IPS-15b (cell line): Measurements from ENCODE around the gene GRAMD1A.
"Not testable (repeated sequence)": the region's sequence is repeated elsewhere in the genome, so short reads cannot be mapped to it uniquely, and the experiment has no call there.

Experiments
- H3K27me3 ChIP-seq: one replicate; pipeline ENCODE4 v1.6.1; 2013; ENCODE audit warnings: low read length; ENCODE audit not compliant: control insufficient read depth, insufficient read depth
- H3K36me3 ChIP-seq: one replicate; pipeline ENCODE4 v1.6.1; 2013; ENCODE audit warnings: low read length; ENCODE audit not compliant: control insufficient read depth, insufficient read depth
- H3K4me1 ChIP-seq: one replicate; pipeline ENCODE4 v1.6.1; 2013; ENCODE audit warnings: mild to moderate bottlenecking, low read length; ENCODE audit not compliant: control insufficient read depth, insufficient read depth
- H3K4me3 ChIP-seq: one replicate; pipeline ENCODE4 v1.5.1; 2013; ENCODE audit warnings: low read depth, low read length
- H3K9ac ChIP-seq: one replicate; pipeline ENCODE4 v1.6.1; 2013; ENCODE audit warnings: low read depth, mild to moderate bottlenecking, low read length
- H3K9me3 ChIP-seq: one replicate; pipeline ENCODE4 v1.6.1; 2013; ENCODE audit warnings: mild to moderate bottlenecking, low read length; ENCODE audit not compliant: control insufficient read depth, insufficient read depth

GRAMD1A gene

DNA sequence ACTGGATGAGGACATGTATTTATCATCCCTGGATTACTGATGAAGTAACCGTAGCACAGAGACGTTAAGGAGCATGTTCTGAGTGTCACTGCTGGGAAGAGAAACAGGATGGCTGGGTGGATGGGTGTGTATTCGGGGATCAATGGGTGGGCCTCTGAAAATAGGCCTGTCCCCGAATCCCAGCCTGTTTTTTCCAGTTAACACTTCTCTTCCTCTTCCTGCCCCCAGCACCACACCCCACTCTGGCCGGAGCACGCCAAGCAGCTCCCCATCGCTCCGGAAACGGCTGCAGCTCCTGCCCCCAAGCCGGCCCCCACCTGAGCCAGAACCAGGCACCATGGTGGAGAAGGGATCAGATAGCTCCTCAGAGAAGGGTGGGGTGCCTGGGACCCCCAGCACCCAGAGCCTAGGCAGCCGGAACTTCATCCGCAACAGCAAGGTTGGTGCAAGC, 8.8 kb downstream of the GRAMD1A start:
- H3K36me3 ChIP-seq, result peaks cover 58% of the 10 kb centered on the region

DNA sequence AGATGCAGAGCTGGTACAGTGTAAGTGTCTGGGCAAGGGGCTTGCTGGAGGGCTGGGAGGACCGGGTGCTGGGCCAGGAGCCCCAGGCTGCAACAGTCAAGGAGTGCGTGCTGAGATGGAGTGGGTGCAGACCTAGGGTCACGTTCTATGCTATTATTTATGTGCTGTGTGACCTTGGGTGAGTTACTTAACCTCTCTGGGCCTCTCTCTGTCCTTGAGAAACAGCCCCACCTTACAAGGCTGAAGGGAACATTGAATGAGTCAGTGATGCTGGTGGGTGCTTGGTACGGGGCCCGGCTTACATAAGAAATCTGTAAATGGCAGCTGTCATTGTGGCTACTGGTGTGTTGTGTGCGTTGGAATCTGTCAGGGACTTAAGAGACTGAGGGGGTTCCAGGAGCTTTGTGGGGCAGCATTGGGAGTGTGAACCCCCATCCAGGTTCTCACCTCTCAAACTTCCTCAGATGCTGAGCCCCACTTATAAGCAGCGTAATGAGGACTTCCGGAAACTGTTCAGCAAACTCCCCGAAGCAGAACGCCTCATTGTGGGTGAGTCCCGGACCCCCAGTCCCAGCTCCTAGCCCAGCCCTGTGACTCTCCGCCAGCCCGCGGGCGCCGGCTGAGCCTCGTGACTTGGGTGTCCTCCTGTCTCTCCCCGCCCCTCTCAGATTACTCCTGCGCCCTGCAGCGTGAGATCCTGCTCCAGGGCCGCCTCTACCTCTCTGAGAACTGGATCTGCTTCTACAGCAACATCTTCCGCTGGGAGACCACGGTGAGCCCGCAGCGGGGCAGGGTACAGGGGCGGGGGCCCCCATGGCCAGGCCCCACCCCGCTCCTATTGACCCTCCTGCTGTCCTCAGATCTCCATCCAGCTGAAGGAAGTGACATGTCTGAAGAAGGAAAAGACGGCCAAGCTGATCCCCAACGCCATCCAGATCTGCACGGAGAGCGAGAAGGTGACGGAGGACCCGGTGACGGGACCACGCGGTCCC, 9.6 kb downstream of the GRAMD1A start:
- Histone ChIP-seq H3K9ac (no peak overlapping the region), H3K4me1 (no peaks in the 10 kb centered on the region), H3K9me3 (no peaks in the 10 kb centered on the region), H3K27me3 (no peaks in the 10 kb centered on the region), H3K36me3 (peaks cover 61% of the 10 kb centered on the region), H3K4me3 (no peak overlapping the region)

More for the DNA sequence above, 8.8 kb downstream of the GRAMD1A start:
- Histone ChIP-seq H3K4me3 (no peak overlapping the region), H3K27me3 (no peaks in the 10 kb centered on the region), H3K9ac (no peak overlapping the region), H3K9me3 (no peaks in the 10 kb centered on the region), H3K4me1 (no peaks in the 10 kb centered on the region)

GRCh38 chr19:35011091-35011689, 11.1 kb downstream of the GRAMD1A start:
- Histone ChIP-seq H3K4me3 (no peak overlapping the region), H3K4me1 (no peaks in the 10 kb centered on the region), H3K27me3 (no peaks in the 10 kb centered on the region), H3K9me3 (no peaks in the 10 kb centered on the region), H3K9ac (no peak overlapping the region), H3K36me3 (peaks cover 68% of the 10 kb centered on the region)

- no peaks in the 10 kb centered on the region for H3K4me1 ChIP-seq
- H3K9me3 ChIP-seq, result no peaks in the 10 kb centered on the region
- H3K27me3 ChIP-seq, result no peaks in the 10 kb centered on the region
- H3K9ac ChIP-seq, result no peak overlapping the region
- H3K36me3 ChIP-seq, result peaks cover 72% of the 10 kb centered on the region
- no peak overlapping the region for H3K4me3 ChIP-seq
These were observed 11.9 kb downstream of the GRAMD1A start for GRCh38 chr19:35011737-35012682.

GRCh38 chr19:35013041-35013819, 13.1 kb downstream of the GRAMD1A start:
- Histone ChIP-seq H3K36me3 (peaks cover 83% of the 10 kb centered on the region), H3K4me1 (no peaks in the 10 kb centered on the region), H3K9ac (no peak overlapping the region)

GRCh38 chr19:35013820-35014754, 14.0 kb downstream of the GRAMD1A start:
- H3K36me3 ChIP-seq, result peaks cover 89% of the 10 kb centered on the region
- no peak overlapping the region for H3K9ac ChIP-seq
- no peaks in the 10 kb centered on the region for H3K27me3 ChIP-seq
- no peaks in the 10 kb centered on the region for H3K4me1 ChIP-seq
- H3K4me3 ChIP-seq, result no peak overlapping the region
- no peaks in the 10 kb centered on the region for H3K9me3 ChIP-seq

More at GRCh38 chr19:35013041-35013819, 13.1 kb downstream of the GRAMD1A start:
- no peaks in the 10 kb centered on the region for H3K27me3 ChIP-seq
- no peaks in the 10 kb centered on the region for H3K9me3 ChIP-seq
- no peak overlapping the region for H3K4me3 ChIP-seq

- peaks cover 89% of the 10 kb centered on the region for H3K36me3 ChIP-seq
- H3K9me3 ChIP-seq, H3K9ac ChIP-seq, H3K4me3 ChIP-seq, H3K4me1 ChIP-seq, H3K27me3 ChIP-seq: not testable (repeated sequence)
These were observed 14.7 kb downstream of the GRAMD1A start for GRCh38 chr19:35014774-35015173.

GRCh38 chr19:35015270-35015953, 15.3 kb downstream of the GRAMD1A start:
- H3K4me3 ChIP-seq, result no peak overlapping the region
- no peaks in the 10 kb centered on the region for H3K4me1 ChIP-seq
- H3K27me3 ChIP-seq, result no peaks in the 10 kb centered on the region
- no peak overlapping the region for H3K9ac ChIP-seq
- peaks cover 89% of the 10 kb centered on the region for H3K36me3 ChIP-seq
- no peaks in the 10 kb centered on the region for H3K9me3 ChIP-seq

GRCh38 chr19:35015954-35016351, 15.8 kb downstream of the GRAMD1A start:
- peaks cover 91% of the 10 kb centered on the region for H3K36me3 ChIP-seq
- no peaks in the 10 kb centered on the region for H3K9me3 ChIP-seq
- no peak overlapping the region for H3K9ac ChIP-seq
- H3K4me1 ChIP-seq, result no peaks in the 10 kb centered on the region
- no peaks in the 10 kb centered on the region for H3K27me3 ChIP-seq
- no peak overlapping the region for H3K4me3 ChIP-seq

- Histone ChIP-seq H3K9me3 (no peaks in the 10 kb centered on the region), H3K9ac (no peak overlapping the region), H3K4me3 (no peak overlapping the region), H3K36me3 (peaks cover 91% of the 10 kb centered on the region), H3K4me1 (no peaks in the 10 kb centered on the region), H3K27me3 (no peaks in the 10 kb centered on the region)
These were observed 17.4 kb downstream of the GRAMD1A start for GRCh38 chr19:35017507-35017906.
